SU-DHL-6 (cell line): ENCODE data around the gene MRPS18B.

Experiments
- EZH2phosphoT487 ChIP-seq: fragments of 200-600 bp; sonication (generic), shearing (Covaris generic); conservative IDR thresholded peaks from 2 replicates; pipeline ENCODE4 v1.6.1; 2018; ENCODE audit warnings: mild to moderate bottlenecking, antibody characterized with exemption, low read length, moderate library complexity, mixed read lengths
- TF ChIP-seq, protein P1 (sequence below): fragments of 200-600 bp; sonication (generic); IDR thresholded peaks from one replicate; pipeline ENCODE4 v1.5.1; 2017; ENCODE audit warnings: antibody characterized with exemption, mild to moderate bottlenecking, low read length, moderate library complexity; ENCODE audit not compliant: insufficient read depth, poor library complexity, severe bottlenecking

DNA sequence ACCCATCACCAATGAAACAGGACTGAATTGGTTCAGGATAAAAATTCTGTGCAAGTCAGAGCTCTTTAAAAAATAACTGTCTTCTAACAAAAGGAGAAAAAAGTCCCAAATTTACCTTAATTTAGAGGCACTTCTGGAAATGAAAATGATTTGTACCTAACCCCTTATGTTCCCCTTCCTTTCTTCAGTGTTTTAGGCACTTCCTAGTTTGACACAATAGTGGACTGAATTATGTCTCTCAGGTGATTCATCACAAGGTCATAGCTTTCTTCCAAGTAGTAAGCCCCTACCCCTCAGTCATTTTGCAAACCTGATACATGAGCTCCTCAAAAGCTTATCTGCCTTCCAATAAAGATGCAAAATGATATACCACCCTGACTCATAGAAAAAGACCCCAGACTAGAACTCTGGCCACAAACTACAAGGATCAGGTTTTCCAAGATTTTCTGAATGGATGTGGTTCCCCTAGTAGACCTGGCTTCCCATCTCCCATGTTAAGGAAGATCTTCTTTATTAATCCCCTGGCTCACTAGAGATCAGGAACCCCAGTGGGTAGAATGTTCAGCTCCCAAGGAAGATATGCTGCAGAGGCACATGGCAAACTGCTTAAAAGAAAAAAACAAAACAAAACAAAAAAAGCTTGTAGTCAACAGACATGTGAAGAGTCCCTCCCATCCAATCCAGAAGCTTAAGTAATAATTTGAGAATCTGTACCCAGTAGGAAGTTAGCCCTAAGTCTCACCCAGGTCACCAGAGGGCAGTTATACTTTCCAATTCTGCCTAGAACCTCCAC, 4.2 kb upstream of the MRPS18B start:
- TF ChIP-seq, protein P1, sequence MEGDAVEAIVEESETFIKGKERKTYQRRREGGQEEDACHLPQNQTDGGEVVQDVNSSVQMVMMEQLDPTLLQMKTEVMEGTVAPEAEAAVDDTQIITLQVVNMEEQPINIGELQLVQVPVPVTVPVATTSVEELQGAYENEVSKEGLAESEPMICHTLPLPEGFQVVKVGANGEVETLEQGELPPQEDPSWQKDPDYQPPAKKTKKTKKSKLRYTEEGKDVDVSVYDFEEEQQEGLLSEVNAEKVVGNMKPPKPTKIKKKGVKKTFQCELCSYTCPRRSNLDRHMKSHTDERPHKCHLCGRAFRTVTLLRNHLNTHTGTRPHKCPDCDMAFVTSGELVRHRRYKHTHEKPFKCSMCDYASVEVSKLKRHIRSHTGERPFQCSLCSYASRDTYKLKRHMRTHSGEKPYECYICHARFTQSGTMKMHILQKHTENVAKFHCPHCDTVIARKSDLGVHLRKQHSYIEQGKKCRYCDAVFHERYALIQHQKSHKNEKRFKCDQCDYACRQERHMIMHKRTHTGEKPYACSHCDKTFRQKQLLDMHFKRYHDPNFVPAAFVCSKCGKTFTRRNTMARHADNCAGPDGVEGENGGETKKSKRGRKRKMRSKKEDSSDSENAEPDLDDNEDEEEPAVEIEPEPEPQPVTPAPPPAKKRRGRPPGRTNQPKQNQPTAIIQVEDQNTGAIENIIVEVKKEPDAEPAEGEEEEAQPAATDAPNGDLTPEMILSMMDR = no peak
- TF ChIP-seq EZH2phosphoT487 = no peak
